ENCODE measurements around the gene LHB.
"Not testable (repeated sequence)": the region's sequence is repeated elsewhere in the genome, so short reads cannot be mapped to it uniquely, and the experiment has no call there.

The LHB gene

DNA sequence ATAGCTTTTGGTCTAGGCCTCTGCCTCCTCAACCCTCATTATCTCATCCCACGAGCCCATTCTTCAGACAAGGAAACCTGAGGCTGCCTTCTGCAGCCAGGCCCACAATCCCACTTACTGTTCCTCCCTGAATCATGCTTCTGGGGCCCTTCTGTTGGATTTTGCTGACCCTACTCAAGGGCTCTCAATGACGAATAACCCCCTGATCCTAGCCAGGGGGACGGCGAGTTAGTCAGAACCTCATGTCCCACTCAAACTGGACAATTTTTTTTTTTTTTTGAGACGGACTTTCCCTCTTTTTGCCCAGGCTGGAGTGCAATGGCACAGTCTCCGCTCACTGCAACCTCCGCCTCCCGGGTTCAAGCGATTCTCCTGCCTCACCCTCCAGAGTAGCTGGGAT is 5.2 kb upstream of the LHB start:
- TF ChIP-seq CTCF (IDR thresholded peaks at IDR 0.05; ENCODE audit: control insufficient read depth, insufficient read depth, low read depth, low read length, missing control alignments), result no peak
- H3K4me3 ChIP-seq (ENCODE audit: control insufficient read depth, low read depth, low read length), result no peak overlapping the region
- no peak for DNase-seq (ENCODE audit: low read depth)

DNA sequence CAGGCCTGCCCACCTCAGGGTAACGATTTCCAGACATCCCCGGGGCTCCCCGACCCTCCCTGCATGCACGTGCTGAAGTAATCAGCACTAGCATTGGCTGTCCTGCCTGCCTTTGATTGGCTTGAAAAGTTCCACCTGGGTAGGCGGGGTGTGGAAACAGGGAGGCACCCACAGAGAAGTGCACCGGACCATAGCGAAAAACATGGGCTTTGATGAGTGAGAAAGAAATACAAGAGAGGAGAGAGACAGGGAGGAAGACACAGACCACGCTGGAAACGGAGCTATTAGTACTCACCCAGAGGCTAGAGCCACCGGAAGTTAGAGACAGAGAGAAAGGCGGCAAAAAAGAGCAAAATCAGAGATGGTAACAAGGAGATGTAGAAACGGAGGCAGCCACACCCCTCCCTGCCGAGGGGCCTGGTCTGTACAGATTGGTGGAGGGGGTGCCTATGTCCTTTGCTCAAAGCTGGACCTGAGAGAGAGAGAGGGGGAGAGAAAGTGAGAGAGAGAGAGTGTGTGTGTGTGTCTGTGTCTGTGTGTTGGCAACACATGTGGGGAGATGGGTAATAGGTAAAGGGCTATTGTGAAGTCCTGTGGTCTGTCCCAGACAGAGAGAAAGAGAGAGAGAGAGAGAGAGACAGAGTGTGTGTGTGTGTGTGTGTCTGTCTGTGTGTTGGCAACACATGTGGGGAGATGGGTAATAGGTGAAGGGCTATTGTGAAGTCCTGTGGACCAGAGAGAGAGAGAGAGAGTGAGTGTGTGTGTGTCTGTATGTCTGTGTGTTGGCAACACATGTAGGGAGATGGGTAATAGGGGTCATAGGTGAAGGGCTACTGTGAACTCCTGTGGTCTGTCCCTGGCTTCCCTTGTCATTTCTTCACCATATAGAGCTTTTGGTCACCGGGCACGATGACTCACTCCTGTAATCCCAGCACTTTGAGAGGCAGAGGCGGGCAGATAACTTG is 4.3 kb upstream of the LHB start:
- no peak overlapping the region for H3K4me3 ChIP-seq (ENCODE audit: control insufficient read depth, low read depth, low read length)
- no peak for TF ChIP-seq CTCF (IDR thresholded peaks at IDR 0.05; ENCODE audit: control insufficient read depth, insufficient read depth, low read depth, low read length, missing control alignments)
- no peak for DNase-seq (ENCODE audit: low read depth)

DNA sequence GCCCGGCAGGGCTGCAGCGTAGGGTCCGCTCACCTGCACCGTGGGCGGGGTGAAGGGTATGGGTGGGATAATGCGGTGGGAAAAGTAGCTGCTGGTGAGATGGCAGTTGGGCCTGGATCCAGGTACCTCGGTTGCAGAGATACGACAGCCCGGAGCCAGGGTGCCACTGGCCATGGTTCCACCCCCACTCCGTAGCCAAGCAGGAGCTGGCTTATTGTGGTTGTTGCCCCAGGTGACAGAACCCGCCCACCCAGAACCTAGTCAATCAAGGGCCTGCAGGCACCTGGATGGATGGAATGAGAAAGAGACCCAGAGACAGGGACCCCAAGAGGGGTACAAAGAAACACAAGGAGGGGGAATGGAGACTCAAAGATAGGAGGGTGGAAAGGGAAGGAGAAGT is 3.5 kb upstream of the LHB start:
- H3K4me3 ChIP-seq (ENCODE audit: control insufficient read depth, low read depth, low read length), result no peak overlapping the region
- DNase-seq (ENCODE audit: low read depth), result no peak
- no peak for TF ChIP-seq CTCF (IDR thresholded peaks at IDR 0.05; ENCODE audit: control insufficient read depth, insufficient read depth, low read depth, low read length, missing control alignments)

DNA sequence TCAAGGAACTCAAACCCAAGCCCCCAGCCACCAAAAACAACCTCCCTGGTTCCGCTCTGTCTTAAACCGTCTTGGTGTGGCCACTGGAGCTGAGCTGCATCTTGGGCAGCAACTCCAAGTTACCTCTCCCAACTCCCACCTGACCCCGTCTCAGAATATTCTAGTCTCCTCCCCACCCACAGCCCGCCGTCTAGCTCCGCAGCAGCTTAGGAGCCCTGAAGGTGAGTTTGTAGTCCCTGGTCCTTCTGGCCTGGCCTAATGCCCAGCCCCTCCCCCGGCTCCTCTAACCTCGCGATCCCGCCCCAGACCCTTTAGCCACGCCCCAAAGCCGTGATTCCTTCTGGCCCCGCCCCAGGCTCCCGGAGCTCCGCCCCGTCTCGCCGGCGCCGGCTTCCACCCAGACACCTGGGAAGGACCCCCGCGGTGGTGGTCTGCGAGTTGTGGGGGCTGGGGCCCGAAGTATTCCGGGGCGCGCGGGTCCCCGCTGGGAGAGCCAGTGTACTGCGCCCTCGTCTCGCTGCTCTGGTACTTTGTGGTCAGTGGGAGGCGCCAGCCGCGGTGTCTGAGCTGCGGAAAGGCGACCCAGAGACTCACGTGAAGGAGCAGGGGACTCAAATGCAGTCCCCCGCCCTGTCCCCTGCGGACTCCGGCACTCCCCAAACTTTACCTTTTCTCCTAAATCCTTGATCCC is 2.5 kb upstream of the LHB start:
- peak overlapping the region; percentile 39 for H3K4me3 ChIP-seq (ENCODE audit: control insufficient read depth, low read depth, low read length)
- no peak for DNase-seq (ENCODE audit: low read depth)
- no peak for TF ChIP-seq CTCF (IDR thresholded peaks at IDR 0.05; ENCODE audit: control insufficient read depth, insufficient read depth, low read depth, low read length, missing control alignments)

- DNase-seq (ENCODE audit: low read depth), result not testable (repeated sequence)
- H3K4me3 ChIP-seq (ENCODE audit: control insufficient read depth, low read depth, low read length), result peak overlapping the region; percentile 39
These were observed 1.7 kb upstream of the LHB start for GRCh38 chr19:49018388-49019241.

- peak overlapping the region; percentile 39 for H3K4me3 ChIP-seq (ENCODE audit: control insufficient read depth, low read depth, low read length)
- DNase-seq (ENCODE audit: low read depth), result no peak
These were observed 918 bp upstream of the LHB start for GRCh38 chr19:49017666-49018351.

More at GRCh38 chr19:49017666-49018351, 918 bp upstream of the LHB start:
- TF ChIP-seq CTCF (IDR thresholded peaks at IDR 0.05; ENCODE audit: control insufficient read depth, insufficient read depth, low read depth, low read length, missing control alignments), result peak; percentile 67
